Measurements from ENCODE around the gene TUBA4B. TPM values are rescaled to one million over a fixed set of nuclear protein-coding genes. Genes with fewer than 3 reads are reported as not detected.

The TUBA4B gene
- total RNA-seq, 6 donors from 2014 or later = 0.26 to 8.9 (median 3.1) TPM

GRCh38 chr2:219297766-219298456, 44.9 kb downstream of the TUBA4B start:
- DNase-seq (no peak), ATAC-seq (ENCODE audit: low FRiP score in 2 of 2) (no peak)
- no peaks in the 10 kb centered on the region for H3K36me3 ChIP-seq
- H3K27ac ChIP-seq = no peak overlapping the region
- H3K9me3 ChIP-seq = no peaks in the 10 kb centered on the region
- H3K27me3 ChIP-seq = peaks cover 0 to 4% (median 0%) of the 10 kb centered on the region in 4 donors
- peaks cover 5 to 11% (median 9%) of the 10 kb centered on the region in 4 donors for H3K4me1 ChIP-seq
- no peak overlapping the region for H3K4me3 ChIP-seq
- WGBS, 2 donors = 79 to 81% methylated on average over 13 to 14 of the region's 14 CpGs
- no peak for TF ChIP-seq POLR2A (IDR thresholded peaks at IDR 0.05)
- no peak for TF ChIP-seq CTCF (IDR thresholded peaks at IDR 0.05)
- TF ChIP-seq POLR2AphosphoS5 (IDR thresholded peaks at IDR 0.05) = no peak
- TF ChIP-seq EP300 (IDR thresholded peaks at IDR 0.05) = no peak

- Histone ChIP-seq H3K27ac (no peak overlapping the region), H3K36me3 (no peaks in the 10 kb centered on the region), H3K4me3 (no peak overlapping the region), H3K27me3 (peaks cover 0 to 4% (median 0%) of the 10 kb centered on the region in 4 donors), H3K4me1 (peaks cover 5 to 11% (median 9%) of the 10 kb centered on the region in 4 donors), H3K9me3 (no peaks in the 10 kb centered on the region)
- TF ChIP-seq EP300 (IDR thresholded peaks at IDR 0.05) (no peak), CTCF (IDR thresholded peaks at IDR 0.05) (peak; percentile 96 to 100 (median 97))
- ATAC-seq (ENCODE audit: low FRiP score in 2 of 2) (peak; percentile 84 to 87), DNase-seq (peak; percentile 71 to 88)
- 20 to 27% methylated on average over 13 to 15 of the region's 15 CpGs for whole genome bisulfite sequencing, 2 donors
Observed at GRCh38 chr2:219298759-219299371, 45.8 kb downstream of the TUBA4B start.

GRCh38 chr2:219299372-219299760, 46.3 kb downstream of the TUBA4B start:
- Histone ChIP-seq H3K4me1 (peaks cover 5 to 10% (median 8%) of the 10 kb centered on the region in 4 donors), H3K4me3 (no peak overlapping the region), H3K27ac (no peak overlapping the region), H3K9me3 (no peaks in the 10 kb centered on the region), H3K27me3 (peaks cover 0 to 4% (median 0%) of the 10 kb centered on the region in 4 donors), H3K36me3 (no peaks in the 10 kb centered on the region)
- WGBS, 2 donors = 57 to 83% methylated on average over 3 to 6 of the region's 6 CpGs
- TF ChIP-seq POLR2AphosphoS5 (IDR thresholded peaks at IDR 0.05) = no peak
- TF ChIP-seq POLR2A (IDR thresholded peaks at IDR 0.05) = no peak
- no peak for TF ChIP-seq CTCF (IDR thresholded peaks at IDR 0.05)
- no peak for TF ChIP-seq EP300 (IDR thresholded peaks at IDR 0.05)
- ATAC-seq (ENCODE audit: low FRiP score in 2 of 2) (no peak), DNase-seq (no peak)

GRCh38 chr2:219300022-219300421, 47.0 kb downstream of the TUBA4B start:
- no peak overlapping the region for H3K4me3 ChIP-seq
- H3K4me1 ChIP-seq = peaks cover 2 to 8% (median 4%) of the 10 kb centered on the region in 4 donors
- H3K27me3 ChIP-seq = peaks cover 0 to 4% (median 0%) of the 10 kb centered on the region in 4 donors
- H3K9me3 ChIP-seq = no peaks in the 10 kb centered on the region
- H3K27ac ChIP-seq = no peak overlapping the region
- TF ChIP-seq EP300 (IDR thresholded peaks at IDR 0.05) (no peak), CTCF (IDR thresholded peaks at IDR 0.05) (no peak), POLR2AphosphoS5 (IDR thresholded peaks at IDR 0.05) (no peak), POLR2A (IDR thresholded peaks at IDR 0.05) (no peak)
- DNase-seq (no peak), ATAC-seq (ENCODE audit: low FRiP score in 2 of 2) (no peak)
- WGBS, 2 donors = 53 to 59% methylated on average over 5 of the region's 5 CpGs
- no peaks in the 10 kb centered on the region for H3K36me3 ChIP-seq

Data from upper lobe of left lung (tissue), 6 donors.